Duodenal mucosa (tissue), 2 donors: ENCODE measurements around the gene ATP6V0A1.
A peak's percentile ranks its signal among the peaks of the same experiment; 100 is the strongest.
"Not testable (repeated sequence)": the region's sequence is repeated elsewhere in the genome, so short reads cannot be mapped to it uniquely, and the experiment has no call there.

ENCODE experiments used
- H3K27ac ChIP-seq: one replicate; pipeline ENCODE4 v1.7.0; 2013; ENCODE audit warnings: low read depth, low read length
- H3K27me3 ChIP-seq, 2 donors: one replicate each; pipeline ENCODE4 v1.7.0; 2013; ENCODE audit warnings: low read length in 2 of 2, control low read depth in 1 of 2; ENCODE audit not compliant: insufficient read depth in 2 of 2, control insufficient read depth in 1 of 2
- H3K36me3 ChIP-seq, 2 donors: one replicate each; pipeline ENCODE4 v1.7.0; 2013; ENCODE audit warnings: low read length in 2 of 2, control low read depth in 1 of 2; ENCODE audit not compliant: insufficient read depth in 2 of 2, control insufficient read depth in 1 of 2
- H3K4me1 ChIP-seq, 2 donors: one replicate each; pipeline ENCODE4 v1.7.0; 2013; ENCODE audit warnings: low read length in 2 of 2, control low read depth in 1 of 2; ENCODE audit not compliant: insufficient read depth in 2 of 2, control insufficient read depth in 1 of 2
- H3K4me3 ChIP-seq, 2 donors: one replicate each; pipeline ENCODE4 v1.7.0; 2013; ENCODE audit warnings: low read length in 2 of 2, low read depth in 1 of 2
- H3K9ac ChIP-seq, 2 donors: one replicate each; pipeline ENCODE4 v1.7.0; 2013; ENCODE audit warnings: low read length in 2 of 2, low read depth in 1 of 2
- H3K9me3 ChIP-seq, 2 donors: one replicate each; pipeline ENCODE4 v1.7.0; 2013; ENCODE audit warnings: low read length in 2 of 2, control low read depth in 1 of 2; ENCODE audit not compliant: control insufficient read depth in 1 of 2

The ATP6V0A1 gene

GRCh38 chr17:42548070-42548837, 89.6 kb downstream of the ATP6V0A1 start:
- H3K9ac ChIP-seq, result peak overlapping the region in 1 of 2 donors; percentile 32
- H3K4me3 ChIP-seq, result peak overlapping the region; percentile 47 to 48
- H3K4me1 ChIP-seq, result peaks cover 3 to 14% of the 10 kb centered on the region in 2 donors
- H3K27ac ChIP-seq, result no peak overlapping the region
- H3K9me3 ChIP-seq, result no peaks in the 10 kb centered on the region
- peaks cover 0 to 11% of the 10 kb centered on the region in 2 donors for H3K36me3 ChIP-seq
- no peaks in the 10 kb centered on the region for H3K27me3 ChIP-seq

DNA sequence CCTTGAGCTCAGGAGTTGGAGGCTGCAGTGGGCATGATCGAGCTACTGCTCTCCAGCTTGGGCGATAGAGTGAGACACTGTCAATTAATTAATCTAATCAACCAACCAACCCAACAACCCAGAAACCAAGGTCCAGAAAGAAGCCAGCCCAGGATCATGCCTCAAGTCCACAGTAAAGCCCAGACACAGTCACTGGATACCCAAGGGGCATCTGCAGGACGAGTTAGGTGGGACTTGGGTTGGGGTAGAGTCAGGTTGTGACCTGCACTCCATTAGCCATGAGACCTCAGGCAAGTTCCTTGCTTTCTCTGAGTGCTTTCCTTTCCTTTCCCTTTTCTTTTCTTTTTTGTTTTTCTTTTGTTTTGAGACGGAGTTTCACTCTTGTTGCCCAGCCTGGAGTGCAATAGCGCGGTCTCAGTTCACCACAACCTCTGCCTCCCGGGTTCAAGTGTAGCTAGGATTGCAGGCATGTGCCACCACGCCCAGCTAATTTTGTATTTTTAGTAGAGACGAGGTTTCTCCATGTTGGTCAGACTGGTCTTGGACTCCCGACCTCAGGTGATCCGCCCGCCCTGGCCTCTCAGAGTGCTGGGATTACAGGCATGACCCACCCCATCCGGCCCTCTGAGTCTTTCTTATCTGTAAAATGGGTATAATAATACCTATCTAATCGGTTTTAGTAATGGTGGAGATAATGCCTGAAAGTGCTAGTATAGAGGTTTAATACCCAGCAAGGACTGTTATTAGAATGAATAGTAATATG, 90.5 kb downstream of the ATP6V0A1 start:
- peaks cover 7 to 19% of the 10 kb centered on the region in 2 donors for H3K4me1 ChIP-seq
- H3K36me3 ChIP-seq, result peaks cover 0 to 4% of the 10 kb centered on the region in 2 donors
- H3K27ac ChIP-seq, result no peak overlapping the region
- no peaks in the 10 kb centered on the region for H3K27me3 ChIP-seq
- no peak overlapping the region for H3K9ac ChIP-seq
- H3K4me3 ChIP-seq, result peak overlapping the region; percentile 47 to 48
- H3K9me3 ChIP-seq, result no peaks in the 10 kb centered on the region

DNA sequence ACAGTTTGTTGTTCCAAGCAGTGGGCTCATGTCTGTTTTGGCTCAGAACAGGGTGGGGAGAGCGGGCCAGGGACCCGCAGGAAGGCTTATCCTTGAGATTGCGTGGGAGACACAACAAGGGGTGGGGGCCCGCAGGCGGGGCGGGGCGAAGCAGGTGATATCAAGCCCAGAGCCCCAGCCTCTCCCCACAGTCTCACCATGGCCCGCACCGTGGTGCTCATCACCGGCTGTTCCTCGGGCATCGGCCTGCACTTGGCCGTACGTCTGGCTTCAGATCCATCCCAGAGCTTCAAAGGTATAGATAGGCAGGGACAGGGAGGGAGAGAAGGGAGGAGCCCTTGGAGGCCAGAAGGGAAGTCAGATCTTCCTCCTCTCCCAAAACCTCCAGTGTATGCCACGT, 94.1 kb downstream of the ATP6V0A1 start, which contains the start of gene HSD17B1:
HSD17B1 (plus strand) TSS at position 188 of the 400 bp plus-strand sequence; CDS start at position 199, 11 bp downstream.
- not testable (repeated sequence) for H3K27me3 ChIP-seq, H3K9me3 ChIP-seq, H3K36me3 ChIP-seq, H3K27ac ChIP-seq
- peak within 1 kb of the TSS in 1 of 2 donors; percentile 90 for H3K9ac ChIP-seq
- H3K4me1 ChIP-seq, result peaks cover 14 to 26% of the 10 kb centered on the region in 2 donors
- peak within 1 kb of the TSS; percentile 84 to 95 for H3K4me3 ChIP-seq

DNA sequence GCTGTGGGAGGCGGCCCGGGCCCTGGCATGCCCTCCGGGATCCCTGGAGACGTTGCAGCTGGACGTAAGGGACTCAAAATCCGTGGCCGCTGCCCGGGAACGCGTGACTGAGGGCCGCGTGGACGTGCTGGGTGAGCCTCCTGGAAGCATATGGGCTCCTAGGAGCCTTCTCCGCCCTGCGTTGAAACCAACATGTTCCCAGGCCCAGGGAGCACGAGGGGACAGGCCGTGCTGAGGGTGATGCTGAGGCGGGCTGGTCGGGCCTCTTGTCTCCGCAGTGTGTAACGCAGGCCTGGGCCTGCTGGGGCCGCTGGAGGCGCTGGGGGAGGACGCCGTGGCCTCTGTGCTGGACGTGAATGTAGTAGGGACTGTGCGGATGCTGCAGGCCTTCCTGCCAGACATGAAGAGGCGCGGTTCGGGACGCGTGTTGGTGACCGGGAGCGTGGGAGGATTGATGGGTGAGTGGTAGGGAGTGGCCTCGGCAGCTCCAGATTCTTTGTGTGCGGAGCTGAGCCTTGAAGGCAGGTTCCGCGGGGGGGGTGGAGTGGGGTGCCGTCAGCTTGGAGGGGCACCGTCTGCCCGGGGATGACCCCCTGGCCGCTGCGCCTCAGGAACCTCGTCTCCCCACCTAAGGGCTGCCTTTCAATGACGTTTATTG, 94.6 kb downstream of the ATP6V0A1 start:
- Histone ChIP-seq H3K27me3 (no peaks in the 10 kb centered on the region), H3K36me3 (no peaks in the 10 kb centered on the region), H3K4me3 (peak overlapping the region in 1 of 2 donors; percentile 95), H3K9me3 (no peaks in the 10 kb centered on the region), H3K9ac (no peak overlapping the region), H3K27ac (no peak overlapping the region), H3K4me1 (peaks cover 10 to 22% of the 10 kb centered on the region in 2 donors)

- Histone ChIP-seq H3K9me3 (no peaks in the 10 kb centered on the region), H3K36me3 (no peaks in the 10 kb centered on the region), H3K27ac (no peak overlapping the region), H3K4me1 (peaks cover 10 to 19% of the 10 kb centered on the region in 2 donors), H3K27me3 (no peaks in the 10 kb centered on the region), H3K9ac (peak overlapping the region; percentile 81 to 90), H3K4me3 (peak overlapping the region; percentile 84 to 95)
Measured at GRCh38 chr17:42553866-42554249, 95.2 kb downstream of the ATP6V0A1 start.

GRCh38 chr17:42554250-42555121, 95.8 kb downstream of the ATP6V0A1 start:
- Histone ChIP-seq H3K9ac (peak overlapping the region; percentile 81 to 90), H3K4me3 (peak overlapping the region; percentile 84 to 95), H3K36me3 (no peaks in the 10 kb centered on the region), H3K9me3 (no peaks in the 10 kb centered on the region), H3K27me3 (no peaks in the 10 kb centered on the region), H3K27ac (peak overlapping the region; percentile 85), H3K4me1 (peaks cover 10 to 14% of the 10 kb centered on the region in 2 donors)

DNA sequence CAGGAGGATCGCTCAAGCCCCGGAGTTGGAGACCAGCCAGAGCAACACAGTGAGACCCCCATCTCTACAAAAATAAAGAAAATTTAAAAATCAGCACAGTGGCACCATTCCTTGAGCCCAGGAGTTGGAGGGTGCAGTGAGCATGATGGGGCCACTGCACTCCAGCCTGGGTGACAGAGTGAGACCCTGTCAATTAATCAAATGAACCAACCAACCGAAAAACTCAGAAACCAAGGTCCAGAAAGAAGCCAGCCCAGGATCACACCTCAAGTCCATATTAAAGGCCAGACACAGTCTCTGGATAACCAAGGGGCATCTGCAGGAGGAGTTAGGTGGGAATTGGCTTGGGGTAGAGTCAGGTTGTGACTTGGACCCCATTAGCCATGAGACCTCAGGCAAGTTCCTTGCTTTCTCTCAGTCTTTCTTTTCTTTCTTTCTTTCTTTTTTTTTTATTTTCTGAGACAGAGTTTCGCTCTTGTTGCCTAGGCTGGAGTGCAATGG, 96.5 kb downstream of the ATP6V0A1 start:
- no peaks in the 10 kb centered on the region for H3K27me3 ChIP-seq
- H3K27ac ChIP-seq, result peak overlapping the region; percentile 85
- no peaks in the 10 kb centered on the region for H3K36me3 ChIP-seq
- peak overlapping the region; percentile 81 to 90 for H3K9ac ChIP-seq
- H3K4me1 ChIP-seq, result peaks cover 10 to 14% of the 10 kb centered on the region in 2 donors
- H3K4me3 ChIP-seq, result peak overlapping the region; percentile 84 to 95
- no peaks in the 10 kb centered on the region for H3K9me3 ChIP-seq

GRCh38 chr17:42555961-42556617, 97.4 kb downstream of the ATP6V0A1 start:
- H3K36me3 ChIP-seq, H3K9ac ChIP-seq, H3K4me3 ChIP-seq, H3K27me3 ChIP-seq, H3K27ac ChIP-seq, H3K9me3 ChIP-seq: not testable (repeated sequence)
- H3K4me1 ChIP-seq, result peaks cover 10 to 14% of the 10 kb centered on the region in 2 donors

GRCh38 chr17:42559075-42559474, 100.4 kb downstream of the ATP6V0A1 start:
- H3K4me1 ChIP-seq, result peaks cover 25 to 33% of the 10 kb centered on the region in 2 donors
- H3K27me3 ChIP-seq, result no peaks in the 10 kb centered on the region
- peaks cover under 1 to 3% of the 10 kb centered on the region in 2 donors for H3K36me3 ChIP-seq
- H3K4me3 ChIP-seq, result no peak overlapping the region
- no peak overlapping the region for H3K9ac ChIP-seq
- no peaks in the 10 kb centered on the region for H3K9me3 ChIP-seq
- H3K27ac ChIP-seq, result no peak overlapping the region
